ENCODE measurements around the gene GRAMD4.

Gene GRAMD4

DNA sequence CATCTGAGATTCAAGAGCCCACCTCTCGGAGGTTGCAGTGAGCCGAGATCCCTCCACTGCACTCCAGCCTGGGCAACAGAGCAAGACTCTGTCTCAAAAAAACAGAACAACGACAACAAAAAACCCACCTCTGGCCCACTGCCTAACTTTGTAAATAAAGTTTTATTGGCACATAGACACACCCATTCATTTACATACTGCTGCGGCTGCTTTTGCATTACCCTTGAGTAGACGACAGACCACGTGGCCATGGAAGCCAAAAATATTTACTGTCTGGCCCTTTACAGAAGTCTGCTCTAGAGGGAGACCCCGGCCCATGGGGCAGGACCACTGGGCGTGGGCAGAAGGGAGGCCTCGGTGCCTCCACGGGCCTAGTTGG lies 47.0 kb downstream of the GRAMD4 start:
- no peak overlapping the region for H3K4me3 ChIP-seq (ENCODE audit: low read depth, low read length)
- in situ Hi-C loops (cut with HindIII; ENCODE audit: low pct_ligation_motif_present, low sequenced_read_pairs) = no loop called here
- no peaks in the 10 kb centered on the region for H3K36me3 ChIP-seq (replicated peaks)
- H3K27ac ChIP-seq = no peak overlapping the region
- TF ChIP-seq, protein P1, sequence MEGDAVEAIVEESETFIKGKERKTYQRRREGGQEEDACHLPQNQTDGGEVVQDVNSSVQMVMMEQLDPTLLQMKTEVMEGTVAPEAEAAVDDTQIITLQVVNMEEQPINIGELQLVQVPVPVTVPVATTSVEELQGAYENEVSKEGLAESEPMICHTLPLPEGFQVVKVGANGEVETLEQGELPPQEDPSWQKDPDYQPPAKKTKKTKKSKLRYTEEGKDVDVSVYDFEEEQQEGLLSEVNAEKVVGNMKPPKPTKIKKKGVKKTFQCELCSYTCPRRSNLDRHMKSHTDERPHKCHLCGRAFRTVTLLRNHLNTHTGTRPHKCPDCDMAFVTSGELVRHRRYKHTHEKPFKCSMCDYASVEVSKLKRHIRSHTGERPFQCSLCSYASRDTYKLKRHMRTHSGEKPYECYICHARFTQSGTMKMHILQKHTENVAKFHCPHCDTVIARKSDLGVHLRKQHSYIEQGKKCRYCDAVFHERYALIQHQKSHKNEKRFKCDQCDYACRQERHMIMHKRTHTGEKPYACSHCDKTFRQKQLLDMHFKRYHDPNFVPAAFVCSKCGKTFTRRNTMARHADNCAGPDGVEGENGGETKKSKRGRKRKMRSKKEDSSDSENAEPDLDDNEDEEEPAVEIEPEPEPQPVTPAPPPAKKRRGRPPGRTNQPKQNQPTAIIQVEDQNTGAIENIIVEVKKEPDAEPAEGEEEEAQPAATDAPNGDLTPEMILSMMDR (IDR thresholded peaks at IDR 0.05; ENCODE audit: low read depth, low read length, missing control alignments) = no peak
- DNase-seq = no peak
- no peaks in the 10 kb centered on the region for H3K27me3 ChIP-seq (replicated peaks)

- no peaks in the 10 kb centered on the region for H3K36me3 ChIP-seq (replicated peaks)
- H3K27ac ChIP-seq = no peak overlapping the region
- H3K4me3 ChIP-seq (ENCODE audit: low read depth, low read length) = no peak overlapping the region
- in situ Hi-C loops (cut with HindIII; ENCODE audit: low pct_ligation_motif_present, low sequenced_read_pairs) = no loop called here
- TF ChIP-seq, protein P1 (IDR thresholded peaks at IDR 0.05; ENCODE audit: low read depth, low read length, missing control alignments) = no peak
- H3K27me3 ChIP-seq (replicated peaks) = no peaks in the 10 kb centered on the region
- no peak for DNase-seq
These were observed 47.9 kb downstream of the GRAMD4 start for GRCh38 chr22:46668116-46668515.

GRCh38 chr22:46669201-46669600 lies 49.0 kb downstream of the GRAMD4 start:
- TF ChIP-seq, protein P1 (IDR thresholded peaks at IDR 0.05; ENCODE audit: low read depth, low read length, missing control alignments) = no peak
- no peak for DNase-seq
- in situ Hi-C loops (cut with HindIII; ENCODE audit: low pct_ligation_motif_present, low sequenced_read_pairs) = no loop called here
- H3K27ac ChIP-seq = no peak overlapping the region
- H3K27me3 ChIP-seq (replicated peaks) = no peaks in the 10 kb centered on the region
- no peak overlapping the region for H3K4me3 ChIP-seq (ENCODE audit: low read depth, low read length)
- H3K36me3 ChIP-seq (replicated peaks) = no peaks in the 10 kb centered on the region

DNA sequence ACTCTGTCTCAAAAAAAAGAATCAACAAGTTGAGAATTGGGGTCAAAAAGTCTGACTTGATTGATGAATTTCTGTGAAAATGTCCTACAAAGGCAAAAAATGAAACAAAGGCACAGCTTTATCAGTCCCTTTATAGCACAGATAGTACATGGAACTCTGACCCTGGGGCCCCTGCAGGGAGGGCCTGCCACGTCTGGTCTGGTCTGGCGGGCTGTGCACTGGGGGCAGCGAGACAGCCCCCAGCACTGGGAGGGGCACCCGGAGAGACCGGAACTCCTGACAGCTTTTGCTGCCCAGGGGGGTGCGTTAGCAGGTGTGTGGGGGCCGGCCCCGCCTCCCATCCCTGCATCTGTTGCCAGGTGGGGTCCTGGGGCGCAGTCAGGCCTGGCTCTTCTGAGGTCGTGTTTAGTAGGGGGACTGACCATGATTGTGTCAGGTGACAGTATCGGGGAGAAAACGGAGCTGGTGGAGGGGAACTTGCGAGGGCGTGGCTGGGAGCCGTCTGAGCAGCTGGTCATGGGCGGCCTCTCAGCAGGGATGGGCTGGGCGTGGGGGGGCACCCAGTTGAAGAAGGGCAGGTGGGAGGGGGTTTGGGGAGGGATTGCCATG lies 51.7 kb downstream of the GRAMD4 start:
- Histone ChIP-seq H3K27me3 (replicated peaks) (no peaks in the 10 kb centered on the region), H3K27ac (no peak overlapping the region), H3K36me3 (replicated peaks) (no peaks in the 10 kb centered on the region), H3K4me3 (ENCODE audit: low read depth, low read length) (no peak overlapping the region)
- in situ Hi-C loops (cut with HindIII; ENCODE audit: low pct_ligation_motif_present, low sequenced_read_pairs) = no loop called here
- DNase-seq = no peak
- TF ChIP-seq, protein P1 (IDR thresholded peaks at IDR 0.05; ENCODE audit: low read depth, low read length, missing control alignments) = no peak

- TF ChIP-seq, protein P1 (IDR thresholded peaks at IDR 0.05; ENCODE audit: low read depth, low read length, missing control alignments) = no peak
- H3K4me3 ChIP-seq (ENCODE audit: low read depth, low read length) = no peak overlapping the region
- H3K36me3 ChIP-seq (replicated peaks) = no peaks in the 10 kb centered on the region
- no peak for DNase-seq
- no peaks in the 10 kb centered on the region for H3K27me3 ChIP-seq (replicated peaks)
- no peak overlapping the region for H3K27ac ChIP-seq
- in situ Hi-C loops (cut with HindIII; ENCODE audit: low pct_ligation_motif_present, low sequenced_read_pairs) = no loop called here
These were observed 52.5 kb downstream of the GRAMD4 start for GRCh38 chr22:46672731-46673130.

GRCh38 chr22:46673205-46673604 lies 53.0 kb downstream of the GRAMD4 start:
- Histone ChIP-seq H3K27ac (no peak overlapping the region), H3K36me3 (replicated peaks) (no peaks in the 10 kb centered on the region), H3K27me3 (replicated peaks) (no peaks in the 10 kb centered on the region), H3K4me3 (ENCODE audit: low read depth, low read length) (no peak overlapping the region)
- TF ChIP-seq, protein P1 (IDR thresholded peaks at IDR 0.05; ENCODE audit: low read depth, low read length, missing control alignments) = no peak
- DNase-seq = no peak
- in situ Hi-C loops (cut with HindIII; ENCODE audit: low pct_ligation_motif_present, low sequenced_read_pairs) = no loop called here

Data from brain microvascular endothelial cell (primary cell).